Neural cell (in vitro differentiated cells): ENCODE measurements around the gene CEP295NL. TPM values are rescaled to one million over a fixed set of nuclear protein-coding genes. Genes with fewer than 3 reads are reported as not detected.

Source experiments
- H2AFZ ChIP-seq: fragments of 200-600, 300-800 bp; sonication (generic), shearing (Covaris generic); 2 replicates; pipeline ENCODE4 v1.6.0; 2014; ENCODE audit warnings: low read depth, mild to moderate bottlenecking, antibody characterized with exemption, low read length, moderate library complexity
- H3F3A ChIP-seq: fragments of 200-600 bp; shearing (Covaris generic); 2 replicates; pipeline ENCODE4 v1.6.1; 2016; ENCODE audit warnings: mild to moderate bottlenecking, moderate library complexity, mixed read lengths, antibody characterized with exemption, low read length; ENCODE audit not compliant: insufficient read depth, poor library complexity, severe bottlenecking
- H3K27ac ChIP-seq: fragments of 200-600, 300-800 bp; sonication (generic), shearing (Covaris generic); 2 replicates; pipeline ENCODE4 v1.5.1; 2014; ENCODE audit warnings: mild to moderate bottlenecking, low read length, moderate library complexity
- H3K27me3 ChIP-seq: fragments of 300-800, 200-600 bp; sonication (generic), shearing (Covaris generic); 2 replicates; pipeline ENCODE4 v1.6.0; 2014; ENCODE audit warnings: mild to moderate bottlenecking, low read depth, low read length, moderate library complexity; ENCODE audit not compliant: insufficient read depth
- H3K36me3 ChIP-seq: fragments of 300-800, 200-600 bp; sonication (generic), shearing (Covaris generic); 2 replicates; pipeline ENCODE4 v1.5.1; 2014; ENCODE audit warnings: mild to moderate bottlenecking, antibody characterized with exemption, low read length, moderate library complexity; ENCODE audit not compliant: insufficient read depth
- H3K4me2 ChIP-seq: fragments of 300-800, 200-600 bp; sonication (generic), shearing (Covaris generic); 2 replicates; pipeline ENCODE4 v1.6.0; 2014; ENCODE audit warnings: mild to moderate bottlenecking, low read length
- H3K4me3 ChIP-seq: fragments of 300-800, 200-600 bp; sonication (generic), shearing (Covaris generic); 2 replicates; pipeline ENCODE4 v1.5.1; 2014; ENCODE audit warnings: mild to moderate bottlenecking, low read length, moderate library complexity
- H3K79me2 ChIP-seq: fragments of 200-600 bp; shearing (Covaris generic); replicated peaks from 2 replicates; pipeline ENCODE4 v1.6.0; 2014; ENCODE audit warnings: mild to moderate bottlenecking, low read length, moderate library complexity; ENCODE audit not compliant: insufficient read depth
- H3K9ac ChIP-seq: fragments of 300-800, 200-600 bp; sonication (generic), shearing (Covaris generic); 2 replicates; pipeline ENCODE4 v1.6.1; 2016; ENCODE audit warnings: mild to moderate bottlenecking, low read length, mixed read lengths
- H3K9me2 ChIP-seq: fragments of 200-600 bp; shearing (Covaris generic); 2 replicates; pipeline ENCODE4 v1.6.1; 2016; ENCODE audit warnings: mild to moderate bottlenecking, low read length, mixed read lengths; ENCODE audit not compliant: insufficient read depth
- H3K9me3 ChIP-seq: fragments of 200-600, 300-800 bp; sonication (generic), shearing (Covaris generic); 2 replicates; pipeline ENCODE4 v1.6.1; 2016; ENCODE audit warnings: mild to moderate bottlenecking, mixed run types, low read length, moderate library complexity, mixed read lengths
- H4K20me1 ChIP-seq: fragments of 200-600 bp; shearing (Covaris generic); 2 replicates; pipeline ENCODE4 v1.6.1; 2016; ENCODE audit warnings: mild to moderate bottlenecking, mixed run types; ENCODE audit not compliant: insufficient read depth
- EP300 ChIP-seq: fragments of 450-650 bp; conservative IDR thresholded peaks from 2 replicates; pipeline ENCODE4 v1.6.1; 2014; ENCODE audit warnings: antibody characterized with exemption, mild to moderate bottlenecking, moderate library complexity; ENCODE audit not compliant: poor library complexity, severe bottlenecking
- EZH2 ChIP-seq: fragments of 200-600, 300-800 bp; shearing (Covaris generic), sonication (generic); IDR thresholded peaks from 2 replicates; pipeline ENCODE4 v1.6.1; 2014; ENCODE audit warnings: antibody characterized with exemption, low read length, borderline replicate concordance, mild to moderate bottlenecking; ENCODE audit not compliant: insufficient read depth, poor library complexity, severe bottlenecking
- POLR2AphosphoS5 ChIP-seq: IDR thresholded peaks from 2 replicates; pipeline ENCODE4 v1.6.1; 2012
- RAD21 ChIP-seq: fragments of 450-650 bp; conservative IDR thresholded peaks from 2 replicates; pipeline ENCODE4 v1.6.1; 2014; ENCODE audit warnings: antibody characterized with exemption, mild to moderate bottlenecking, moderate library complexity
- REST ChIP-seq: IDR thresholded peaks from 2 replicates; pipeline ENCODE4 v1.6.1; 2012; ENCODE audit warnings: borderline replicate concordance
- SMC3 ChIP-seq: fragments of 450-650 bp; conservative IDR thresholded peaks from 2 replicates; pipeline ENCODE4 v1.6.1; 2014; ENCODE audit warnings: antibody characterized with exemption, mild to moderate bottlenecking, moderate library complexity; ENCODE audit not compliant: poor library complexity
- TAF1 ChIP-seq: IDR thresholded peaks from 2 replicates; pipeline ENCODE4 v1.6.1; 2012; ENCODE audit warnings: low read depth
- polyA plus RNA-seq: library from polyadenylated mRNA; depleted of rRNA; stranded (reverse); fragments of >200 nt; gene quantifications from 2 replicates; pipeline ENCODE4 v1.2.3, GENCODE V29; 2014
- TF ChIP-seq, protein P1 (sequence below): fragments of 450-650 bp; IDR thresholded peaks from 2 replicates; pipeline ENCODE4 v1.5.1; 2014; ENCODE audit warnings: antibody characterized with exemption, mild to moderate bottlenecking, moderate library complexity; ENCODE audit not compliant: poor library complexity, severe bottlenecking

CEP295NL gene
- polyA plus RNA-seq, 1 donor from 2014 or later = not detected

- peaks cover 45% of the 10 kb centered on the region for H3K79me2 ChIP-seq
- no peaks in the 10 kb centered on the region for H3K9me3 ChIP-seq
- no peak overlapping the region for H3K4me2 ChIP-seq
- H3K27me3 ChIP-seq = no peaks in the 10 kb centered on the region
- no peak overlapping the region for H3K4me3 ChIP-seq
- H3K9ac ChIP-seq = no peak overlapping the region
- H3K36me3 ChIP-seq = no peaks in the 10 kb centered on the region
- TF ChIP-seq POLR2AphosphoS5 = no peak
- TF ChIP-seq REST = no peak
- TF ChIP-seq, protein P1, sequence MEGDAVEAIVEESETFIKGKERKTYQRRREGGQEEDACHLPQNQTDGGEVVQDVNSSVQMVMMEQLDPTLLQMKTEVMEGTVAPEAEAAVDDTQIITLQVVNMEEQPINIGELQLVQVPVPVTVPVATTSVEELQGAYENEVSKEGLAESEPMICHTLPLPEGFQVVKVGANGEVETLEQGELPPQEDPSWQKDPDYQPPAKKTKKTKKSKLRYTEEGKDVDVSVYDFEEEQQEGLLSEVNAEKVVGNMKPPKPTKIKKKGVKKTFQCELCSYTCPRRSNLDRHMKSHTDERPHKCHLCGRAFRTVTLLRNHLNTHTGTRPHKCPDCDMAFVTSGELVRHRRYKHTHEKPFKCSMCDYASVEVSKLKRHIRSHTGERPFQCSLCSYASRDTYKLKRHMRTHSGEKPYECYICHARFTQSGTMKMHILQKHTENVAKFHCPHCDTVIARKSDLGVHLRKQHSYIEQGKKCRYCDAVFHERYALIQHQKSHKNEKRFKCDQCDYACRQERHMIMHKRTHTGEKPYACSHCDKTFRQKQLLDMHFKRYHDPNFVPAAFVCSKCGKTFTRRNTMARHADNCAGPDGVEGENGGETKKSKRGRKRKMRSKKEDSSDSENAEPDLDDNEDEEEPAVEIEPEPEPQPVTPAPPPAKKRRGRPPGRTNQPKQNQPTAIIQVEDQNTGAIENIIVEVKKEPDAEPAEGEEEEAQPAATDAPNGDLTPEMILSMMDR = no peak
- no peaks in the 10 kb centered on the region for H4K20me1 ChIP-seq
- no peak overlapping the region for H2AFZ ChIP-seq
- no peaks in the 10 kb centered on the region for H3F3A ChIP-seq
- H3K27ac ChIP-seq = no peak overlapping the region
- no peaks in the 10 kb centered on the region for H3K9me2 ChIP-seq
Observed at GRCh38 chr17:78892936-78893379, 10.0 kb downstream of the CEP295NL start.

DNA sequence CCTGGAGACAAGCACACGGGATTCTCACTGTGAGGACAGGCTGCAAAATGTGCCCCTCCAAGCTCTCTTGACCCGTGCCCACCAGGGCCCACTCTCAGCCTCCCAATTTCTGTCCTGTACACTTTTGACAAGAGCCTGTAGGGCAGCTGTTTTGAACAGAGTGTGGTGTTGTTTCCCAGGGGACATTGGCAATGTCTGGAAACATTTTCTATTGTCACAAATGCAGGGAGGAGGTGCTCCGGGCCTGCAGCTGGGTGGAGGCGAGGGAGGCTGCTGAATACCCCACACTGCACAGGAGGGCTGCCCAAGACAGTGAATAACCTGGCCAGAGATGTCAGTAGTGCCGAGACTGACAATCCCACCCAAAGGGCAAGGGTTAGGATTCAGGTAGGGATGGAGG, 10.5 kb downstream of the CEP295NL start:
- Histone ChIP-seq H3K9me3 (no peaks in the 10 kb centered on the region), H3K9ac (no peak overlapping the region), H3F3A (no peaks in the 10 kb centered on the region), H3K4me3 (no peak overlapping the region), H2AFZ (no peak overlapping the region), H3K27me3 (no peaks in the 10 kb centered on the region), H3K79me2 (peaks cover 40% of the 10 kb centered on the region), H3K4me2 (no peak overlapping the region), H3K27ac (no peak overlapping the region), H3K36me3 (no peaks in the 10 kb centered on the region), H3K9me2 (no peaks in the 10 kb centered on the region), H4K20me1 (no peaks in the 10 kb centered on the region)
- TF ChIP-seq EP300 (no peak), POLR2AphosphoS5 (no peak), SMC3 (no peak), RAD21 (no peak), REST (no peak), EZH2 (no peak), TAF1 (no peak)
- TF ChIP-seq, protein P1 = no peak
